WTC11 (cell line): ENCODE measurements around the gene SHISA9.

Source experiments
- CREM ChIP-seq: sonication (generic); formaldehyde crosslinking; IDR thresholded peaks from 2 replicates; pipeline ENCODE4 v1.8.1; 2022; ENCODE audit warnings: mild to moderate bottlenecking, missing genetic modification reagents, moderate library complexity
- FOXJ3 ChIP-seq: sonication (generic); formaldehyde crosslinking; IDR thresholded peaks from 2 replicates; pipeline ENCODE4 v1.9.0; 2021; ENCODE audit warnings: missing genetic modification reagents, mild to moderate bottlenecking, borderline replicate concordance
- IRF2 ChIP-seq: sonication (generic); formaldehyde crosslinking; IDR thresholded peaks from 2 replicates; pipeline ENCODE4 v1.8.0; 2022; ENCODE audit warnings: low read depth, missing genetic modification reagents, borderline replicate concordance
- TCF7 ChIP-seq: sonication (generic); formaldehyde crosslinking; IDR thresholded peaks from 2 replicates; pipeline ENCODE4 v1.8.0; 2022; ENCODE audit warnings: mild to moderate bottlenecking, low read depth, missing genetic modification reagents, moderate library complexity
- TEAD4 ChIP-seq: sonication (generic); formaldehyde crosslinking; IDR thresholded peaks from 2 replicates; pipeline ENCODE4 v1.8.0; 2022; ENCODE audit warnings: mild to moderate bottlenecking, missing genetic modification reagents
- ZNF423 ChIP-seq: fragments of 250-450 bp; sonication (Bioruptor Pico); IDR thresholded peaks from 2 replicates; pipeline ENCODE4 v2.1.2; 2022; ENCODE audit warnings: mild to moderate bottlenecking, moderate library complexity
- TF ChIP-seq, protein P1 (sequence below): fragments of 200-600 bp; IDR thresholded peaks from 2 replicates; pipeline ENCODE4 v1.8.0; 2022; ENCODE audit warnings: antibody characterized with exemption

DNA sequence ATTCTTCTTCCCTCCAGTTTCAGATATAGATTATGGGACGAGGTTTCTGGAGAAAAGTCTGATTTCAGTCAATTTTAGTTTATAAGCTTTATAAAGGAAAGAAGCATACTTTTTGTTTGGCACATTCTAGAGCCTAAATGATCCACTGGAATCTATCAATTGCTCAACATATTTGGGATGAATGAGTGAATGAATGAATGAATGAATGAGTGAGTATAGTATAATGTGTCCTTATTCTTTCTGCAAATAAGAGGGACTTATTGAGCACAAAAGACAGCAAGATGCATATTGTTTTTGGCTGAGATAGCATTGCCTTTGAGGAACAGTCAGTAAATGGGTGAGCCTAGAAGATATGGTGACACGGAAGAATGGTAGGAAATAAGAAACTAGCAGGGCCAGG, 245.4 kb downstream of the SHISA9 start:
- TF ChIP-seq TCF7 (CRISPR knock-in tag) (no peak), CREM (CRISPR knock-in tag) (no peak), ZNF423 (CRISPR knock-in tag) (no peak), FOXJ3 (no peak), TEAD4 (CRISPR knock-in tag) (no peak), IRF2 (CRISPR knock-in tag) (no peak)
- TF ChIP-seq, protein P1, sequence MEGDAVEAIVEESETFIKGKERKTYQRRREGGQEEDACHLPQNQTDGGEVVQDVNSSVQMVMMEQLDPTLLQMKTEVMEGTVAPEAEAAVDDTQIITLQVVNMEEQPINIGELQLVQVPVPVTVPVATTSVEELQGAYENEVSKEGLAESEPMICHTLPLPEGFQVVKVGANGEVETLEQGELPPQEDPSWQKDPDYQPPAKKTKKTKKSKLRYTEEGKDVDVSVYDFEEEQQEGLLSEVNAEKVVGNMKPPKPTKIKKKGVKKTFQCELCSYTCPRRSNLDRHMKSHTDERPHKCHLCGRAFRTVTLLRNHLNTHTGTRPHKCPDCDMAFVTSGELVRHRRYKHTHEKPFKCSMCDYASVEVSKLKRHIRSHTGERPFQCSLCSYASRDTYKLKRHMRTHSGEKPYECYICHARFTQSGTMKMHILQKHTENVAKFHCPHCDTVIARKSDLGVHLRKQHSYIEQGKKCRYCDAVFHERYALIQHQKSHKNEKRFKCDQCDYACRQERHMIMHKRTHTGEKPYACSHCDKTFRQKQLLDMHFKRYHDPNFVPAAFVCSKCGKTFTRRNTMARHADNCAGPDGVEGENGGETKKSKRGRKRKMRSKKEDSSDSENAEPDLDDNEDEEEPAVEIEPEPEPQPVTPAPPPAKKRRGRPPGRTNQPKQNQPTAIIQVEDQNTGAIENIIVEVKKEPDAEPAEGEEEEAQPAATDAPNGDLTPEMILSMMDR = no peak
